Heart left ventricle (tissue), 16 donors: Measurements from ENCODE around the gene DAB2IP. TPM values are rescaled to one million over a fixed set of nuclear protein-coding genes. Genes with fewer than 3 reads are reported as not detected.

ENCODE experiments used
- ATAC-seq, 4 donors: fragments of 200-7000 bp; cut with Tn5 transposase; one replicate each; pipeline ENCODE4 v1.9.1; 2020 to 2022; ENCODE audit warnings: moderate library complexity in 4 of 4, mild to moderate bottlenecking in 3 of 4, moderate number of reproducible peaks in 1 of 4
- DNase-seq, 5 donors: peaks; one replicate each; pipeline ENCODE4 v3.0.0-alpha.2; 2020
- H3K27ac ChIP-seq, 12 donors: fragments of 200-600 bp; sonication (generic) in 4 of 12; one replicate each; pipeline versions ENCODE4 v1.5.0 to v1.8.0; 2016 to 2022; ENCODE audit warnings: mild to moderate bottlenecking in 2 of 12
- H3K27me3 ChIP-seq, 9 donors: fragments of 200-600 bp; sonication (generic) in 2 of 9; one replicate each; pipeline versions ENCODE4 v1.5.1 to v1.8.0; 2016 to 2022; ENCODE audit warnings: mild to moderate bottlenecking in 3 of 9
- H3K36me3 ChIP-seq, 9 donors: fragments of 200-600 bp; sonication (generic) in 2 of 9; one replicate each; pipeline versions ENCODE4 v1.5.0 to v1.8.0; 2018 to 2022; ENCODE audit warnings: mild to moderate bottlenecking in 2 of 9
- H3K4me1 ChIP-seq, 12 donors: fragments of 200-600 bp; sonication (generic) in 4 of 12; one replicate each; pipeline versions ENCODE4 v1.5.0 to v1.8.0; 2016 to 2022; ENCODE audit warnings: mild to moderate bottlenecking in 3 of 12
- H3K4me3 ChIP-seq, 12 donors: fragments of 200-600 bp; sonication (generic) in 4 of 12; one replicate each; pipeline versions ENCODE4 v1.5.0 to v1.8.0; 2017 to 2022; ENCODE audit warnings: mild to moderate bottlenecking in 9 of 12, moderate library complexity in 4 of 12
- H3K9me3 ChIP-seq, 12 donors: fragments of 200-600 bp; sonication (generic) in 4 of 12; one replicate each; pipeline versions ENCODE4 v1.5.0 to v1.8.0; 2016 to 2022; ENCODE audit warnings: mild to moderate bottlenecking in 1 of 12
- CTCF ChIP-seq, 12 donors: fragments of 200-600 bp; sonication (generic) in 4 of 12; IDR thresholded peaks; one replicate each; pipeline versions ENCODE4 v1.5.0 to v1.8.0; 2018 to 2022; ENCODE audit warnings: antibody characterized with exemption in 12 of 12, mild to moderate bottlenecking in 5 of 12
- POLR2A ChIP-seq, 2 donors: fragments of 450-650 bp; IDR thresholded peaks; one replicate each; pipeline ENCODE4 v1.6.1; 2017; ENCODE audit warnings: antibody characterized with exemption in 2 of 2, mild to moderate bottlenecking in 2 of 2, moderate library complexity in 2 of 2
- WGBS, 4 donors: extraction: QIAGEN DNeasy Blood & Tissue Kit in 2 of 4; methylation state at CpG; one replicate each; pipeline versions ENCODE4 v1.1.5 to v1.1.7; 2013 to 2018; 5-methylcytosine and 5-hydroxymethylcytosine counted together
- intact Hi-C, 10 donors: fragments of 100-400 bp; cut with DNase I; formaldehyde crosslinking; loops; one replicate each; pipeline versions ENCODE4 v1.11.1 to v1.14.2; 2022
- polyA plus RNA-seq, 2 donors: library from polyadenylated mRNA; stranded (reverse); fragments of 200-250 nt; gene quantifications; one replicate each; pipeline ENCODE4 v1.2.3, GENCODE V29; 2013
- total RNA-seq, 9 donors: library from RNA; depleted of rRNA in 2 of 9; stranded (reverse); fragments of >200 nt in 2 of 9; fragmentation: NEBNext Ultra II Directional in 3 of 9; extraction: Animal tissue kit (Norgen Biotek cat#: 25700) in 3 of 9; gene quantifications; one replicate each; pipeline versions ENCODE4 v1.1.0 to v1.2.4, GENCODE V29; 2016 to 2023
- donor health status: ischemic (EF 13 %, LVEDD 7.1; RV severe dilation, severe dysfunction).
- donor health status: healthy with polysubstance abuse.
- donor health status: DM: no; HTN: yes; CAD: no.
- donor health status: DM: no; HTN: no; CAD: no.
- donor health status: ischemic (EF 25% LVEDD 6.9; RV normal size, moderate dysfunction).
- donor health status: ischemic (EF 25% LVEDD 5.7; RV mildly dilated, moderate dysfunction).
- donor health status: healthy.
- donor health status: DM: yes; HTN: yes; CAD: no.
- donor health status: ischemic (EF 35%, LVEDD 5.7; RV mildly dilated, moderate dysfunction).
- donor health status: nonischemic (EF 11% LVEDD 7.7; RV severe dilation, severe dysfunction).
- donor health status: DM: yes; HTN: yes; CAD: no.
- donor health status: PGD.
- donor health status: ischemic (EF 29% LVEDD 5.4; RV normal size, mild dysfunction).
- donor health status: nonischemic (EF 23%, LVEDD 6.1; RV moderate dilation, normal function).

Gene DAB2IP
- total and polyA plus RNA-seq, 11 donors: 30.9 to 103 (median 52.6) TPM

DNA sequence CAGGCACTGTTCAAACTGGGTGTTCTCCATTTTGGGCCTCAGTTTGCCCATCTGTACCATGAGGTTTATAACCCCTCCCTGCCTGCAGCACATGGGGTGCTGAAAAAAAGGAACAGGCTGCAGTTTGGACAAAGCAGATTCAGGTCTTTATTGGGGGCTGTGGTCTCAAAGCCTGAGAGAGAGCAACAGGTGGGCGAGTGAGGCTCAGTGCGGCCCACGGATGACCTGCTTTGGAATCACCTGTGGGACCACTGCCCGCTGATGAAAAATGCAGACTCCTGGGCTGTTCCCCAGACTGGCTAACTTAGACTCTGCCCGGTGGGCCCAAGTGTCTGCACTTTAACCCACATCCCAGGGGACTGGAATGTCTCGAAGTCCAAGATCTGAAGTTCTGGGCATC lies 11.8 kb upstream of the DAB2IP start:
- TF ChIP-seq POLR2A (IDR thresholded peaks at IDR 0.05): no peak
- TF ChIP-seq CTCF (IDR thresholded peaks at IDR 0.05): no peak
- H3K27me3 ChIP-seq: no peaks in the 10 kb centered on the region
- H3K36me3 ChIP-seq: no peaks in the 10 kb centered on the region
- peak in 1 of 5 donors; percentile 10 for DNase-seq
- peaks cover 19 to 75% (median 50%) of the 10 kb centered on the region in 12 donors for H3K4me1 ChIP-seq
- intact Hi-C loops: loop anchor here (2.0 to 10.0 kb wide), 10 partner anchors 38 to 355 kb away; no protein-coding TSS in a partner anchor
- H3K9me3 ChIP-seq: no peaks in the 10 kb centered on the region
- no peak overlapping the region for H3K4me3 ChIP-seq
- ATAC-seq: no peak
- H3K27ac ChIP-seq: peak overlapping the region in 2 of 12 donors; percentile 36 to 46
- 76 to 97% (median 91%) methylated on average over 3 to 6 of the region's 6 CpGs for WGBS, 4 donors

DNA sequence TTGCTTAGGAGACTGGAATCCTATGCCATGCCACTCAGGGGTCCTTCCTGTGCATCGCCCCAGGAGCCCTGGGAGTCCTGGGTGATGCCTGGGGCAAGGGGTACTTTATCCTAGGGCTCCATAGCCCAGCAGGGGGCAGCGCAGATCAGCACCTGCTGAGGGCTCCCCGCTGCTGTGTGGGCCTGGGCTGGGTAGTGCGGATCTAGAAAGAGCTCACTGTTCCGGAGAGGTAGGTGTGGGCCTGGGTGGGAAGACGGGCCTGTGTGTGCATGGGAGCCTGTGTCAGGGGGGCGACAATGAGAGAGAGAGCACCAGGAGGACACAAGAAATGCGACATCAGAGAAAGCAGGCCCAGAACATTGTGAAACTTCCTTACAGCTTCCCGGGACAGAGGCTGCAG lies 11.4 kb upstream of the DAB2IP start:
- Histone ChIP-seq H3K9me3 (no peaks in the 10 kb centered on the region), H3K27ac (peak overlapping the region in 10 of 12 donors; percentile 36 to 66 (median 55)), H3K27me3 (no peaks in the 10 kb centered on the region), H3K36me3 (no peaks in the 10 kb centered on the region), H3K4me1 (peaks cover 19 to 75% (median 52%) of the 10 kb centered on the region in 12 donors), H3K4me3 (no peak overlapping the region)
- intact Hi-C loops: loop anchor here in 5 of 10 donors (5.0 kb wide), 4 partner anchors 37 to 102 kb away; no protein-coding TSS in a partner anchor
- peak; percentile 55 to 81 (median 74) for ATAC-seq
- no peak for TF ChIP-seq POLR2A (IDR thresholded peaks at IDR 0.05)
- TF ChIP-seq CTCF (IDR thresholded peaks at IDR 0.05): peak; percentile 53 to 76 (median 64)
- peak; percentile 62 to 82 (median 65) for DNase-seq
- WGBS, 4 donors: 65 to 77% (median 74%) methylated on average over 9 of the region's 9 CpGs

DNA sequence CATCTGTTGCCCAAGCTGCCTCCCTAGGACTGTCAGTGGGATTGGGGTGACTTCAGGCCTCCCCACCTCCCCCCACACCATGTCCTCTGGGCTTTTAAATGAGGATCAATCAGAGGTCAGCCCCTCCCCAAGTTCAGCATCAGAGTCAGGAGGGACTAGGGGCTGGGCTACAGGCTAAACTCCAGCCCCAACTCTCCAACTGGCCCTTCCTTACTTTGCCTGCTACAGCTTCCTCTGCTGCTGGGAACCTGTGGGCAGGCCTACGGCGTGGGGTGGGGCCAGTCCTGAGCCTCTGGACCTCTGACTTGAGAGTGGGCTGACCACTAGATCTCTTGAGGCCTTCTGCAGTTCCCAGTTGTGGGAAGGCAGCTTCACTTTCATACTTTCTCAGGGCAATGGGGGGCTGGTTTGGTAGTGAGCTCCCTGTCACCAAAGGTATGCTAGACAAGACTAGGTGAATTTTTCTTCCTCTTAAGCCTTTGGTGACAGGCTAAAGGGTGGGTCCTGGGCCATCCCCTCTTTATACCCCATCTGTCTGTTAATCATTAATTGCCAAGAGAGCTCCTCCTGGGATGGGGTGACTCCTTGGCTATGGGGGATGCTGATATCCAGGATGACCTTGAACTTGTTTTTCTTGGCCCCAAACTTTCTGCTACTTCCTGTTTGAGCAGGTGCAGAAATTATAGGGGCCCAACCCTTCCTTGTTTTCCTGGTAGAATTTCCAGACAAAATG lies 10.8 kb upstream of the DAB2IP start:
- 14 to 59% (median 49%) methylated on average over 2 of the region's 2 CpGs for WGBS, 4 donors
- H3K27ac ChIP-seq: peak overlapping the region in 10 of 12 donors; percentile 36 to 66 (median 55)
- no peaks in the 10 kb centered on the region for H3K36me3 ChIP-seq
- no peaks in the 10 kb centered on the region for H3K27me3 ChIP-seq
- intact Hi-C loops: loop anchor here in 5 of 10 donors (5.0 kb wide), 4 partner anchors 37 to 102 kb away; no protein-coding TSS in a partner anchor
- no peak overlapping the region for H3K4me3 ChIP-seq
- TF ChIP-seq CTCF (IDR thresholded peaks at IDR 0.05) (no peak), POLR2A (IDR thresholded peaks at IDR 0.05) (no peak)
- H3K9me3 ChIP-seq: no peaks in the 10 kb centered on the region
- DNase-seq (peak in 1 of 5 donors; percentile 54), ATAC-seq (peak; percentile 20 to 52 (median 37))
- H3K4me1 ChIP-seq: peaks cover 19 to 75% (median 51%) of the 10 kb centered on the region in 12 donors

DNA sequence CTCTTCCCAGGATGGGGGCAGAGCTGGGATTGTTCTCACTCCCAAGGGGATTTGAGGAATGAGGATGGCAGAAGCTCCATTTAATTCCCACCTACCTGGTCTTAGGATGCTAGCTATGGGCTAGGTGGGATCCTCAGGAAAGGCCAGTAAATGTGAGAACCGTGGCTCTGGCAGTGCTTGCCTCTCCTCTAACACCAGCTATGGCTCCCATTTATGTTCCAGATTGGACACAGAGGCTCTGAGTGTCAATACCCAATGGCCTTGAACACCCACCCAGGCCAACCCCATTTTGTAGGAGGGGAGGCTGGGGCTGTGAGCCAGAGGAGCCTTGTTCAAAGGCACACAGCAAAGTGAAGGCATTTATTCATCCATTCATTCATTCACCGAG lies 10.2 kb upstream of the DAB2IP start:
- intact Hi-C loops: loop anchor here in 5 of 10 donors (5.0 kb wide), 4 partner anchors 36 to 101 kb away; no protein-coding TSS in a partner anchor
- no peaks in the 10 kb centered on the region for H3K9me3 ChIP-seq
- ATAC-seq (no peak), DNase-seq (peak in 1 of 5 donors; percentile 13)
- H3K4me1 ChIP-seq: peaks cover 19 to 75% (median 49%) of the 10 kb centered on the region in 12 donors
- no peaks in the 10 kb centered on the region for H3K27me3 ChIP-seq
- TF ChIP-seq POLR2A (IDR thresholded peaks at IDR 0.05): no peak
- TF ChIP-seq CTCF (IDR thresholded peaks at IDR 0.05): no peak
- WGBS, 4 donors: 58 to 79% (median 75%) methylated on average over 2 of the region's 2 CpGs
- no peaks in the 10 kb centered on the region for H3K36me3 ChIP-seq
- H3K27ac ChIP-seq: peak overlapping the region in 8 of 12 donors; percentile 14 to 66 (median 56)
- H3K4me3 ChIP-seq: no peak overlapping the region
